ENCODE results near the gene LGALS7B.
"Not testable (repeated sequence)": the region's sequence is repeated elsewhere in the genome, so short reads cannot be mapped to it uniquely, and the experiment has no call there.

The LGALS7B gene

GRCh38 chr19:38788478-38789243 is at the start of gene LGALS7B:
Gene LGALS7B (plus strand): TSS chr19:38789200. CDS start chr19:38789227, 27 bp downstream.
- no peak for DNase-seq (ENCODE audit: low read depth in 3 of 3)

DNA sequence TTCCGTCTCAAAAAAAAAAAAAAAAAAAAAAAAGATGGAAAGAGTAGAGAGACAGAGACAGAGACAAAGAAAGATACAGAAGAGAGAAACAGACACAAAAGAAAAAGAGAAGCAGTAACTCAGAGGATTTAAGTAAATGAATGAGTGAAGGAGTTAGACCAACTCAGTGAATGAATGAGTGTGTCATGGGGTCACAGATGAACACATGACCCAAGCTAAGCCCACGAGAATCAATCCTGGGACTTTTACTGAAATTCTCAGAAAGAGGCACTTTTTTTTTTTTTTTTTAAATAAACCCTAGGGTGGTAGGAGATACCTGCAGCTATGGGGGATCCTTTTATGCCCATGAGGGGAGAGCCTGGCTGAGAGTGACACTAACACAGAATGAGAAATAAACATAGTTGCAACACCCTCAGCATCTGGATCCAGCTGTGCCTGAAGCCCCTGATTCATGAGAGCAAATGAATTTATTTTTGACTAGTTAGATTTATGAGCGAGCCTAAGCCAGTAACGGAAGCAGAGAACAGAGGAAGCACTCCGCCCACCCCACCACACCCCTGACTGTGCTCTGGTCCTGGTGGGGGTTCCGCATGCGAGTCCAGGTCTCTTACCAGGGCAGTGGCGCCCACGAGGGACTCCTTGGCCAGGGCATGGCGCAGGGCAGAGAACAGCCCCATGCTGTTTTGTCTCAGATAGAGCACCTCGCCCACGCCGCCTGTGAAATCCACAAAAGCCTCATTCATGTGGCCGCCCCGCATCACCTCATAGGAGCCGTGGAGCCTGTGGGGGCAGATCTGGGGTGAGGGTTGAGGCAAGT is 49.4 kb upstream of the LGALS7B start:
- DNase-seq (ENCODE audit: low read depth in 3 of 3), result no peak

DNA sequence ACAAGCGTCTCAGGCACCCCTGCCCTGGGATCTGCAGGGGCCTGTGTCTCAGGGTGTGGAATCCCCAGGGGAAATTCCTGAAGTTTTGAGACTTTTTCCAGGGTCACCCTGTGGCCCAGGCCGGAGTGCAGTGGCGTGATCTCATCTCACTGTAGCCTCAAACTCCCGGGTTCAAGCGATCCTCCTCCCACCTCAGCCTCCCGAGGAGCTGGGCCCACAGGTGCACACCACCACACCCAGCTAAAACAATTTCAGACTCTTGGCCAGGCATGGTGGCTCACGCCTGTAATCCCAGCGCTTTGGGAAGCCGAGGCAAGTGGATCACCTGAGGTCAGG is 48.8 kb upstream of the LGALS7B start:
- no peak for DNase-seq (ENCODE audit: low read depth in 3 of 3)

DNA sequence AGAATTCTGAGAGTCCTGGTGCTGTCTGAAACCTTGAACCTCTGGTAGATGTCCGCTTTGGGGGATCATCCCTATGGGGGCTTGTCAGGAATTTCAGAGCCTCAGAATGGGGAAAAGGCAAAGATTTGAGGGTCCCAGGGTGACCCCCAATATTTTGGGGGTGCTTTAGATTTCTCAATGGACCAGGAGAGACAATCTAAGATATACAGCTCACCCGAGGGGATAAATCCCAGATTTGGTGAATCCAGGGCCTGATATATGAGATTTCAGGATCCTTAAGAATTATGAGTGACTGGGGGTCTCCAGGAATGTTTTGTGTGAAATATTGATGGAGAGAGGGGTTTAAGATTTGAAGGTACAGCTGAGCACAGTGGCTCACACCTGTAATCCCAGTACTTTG is 48.1 kb upstream of the LGALS7B start:
- DNase-seq (ENCODE audit: low read depth in 3 of 3), result no peak

GRCh38 chr19:38741670-38742069 is 47.3 kb upstream of the LGALS7B start:
- DNase-seq (ENCODE audit: low read depth in 3 of 3), result no peak

GRCh38 chr19:38742296-38742695 is 46.7 kb upstream of the LGALS7B start:
- DNase-seq (ENCODE audit: low read depth in 3 of 3), result no peak

GRCh38 chr19:38742906-38743305 is 46.1 kb upstream of the LGALS7B start:
- DNase-seq (ENCODE audit: low read depth in 3 of 3), result no peak

GRCh38 chr19:38743394-38744297 is 45.4 kb upstream of the LGALS7B start:
- no peak for DNase-seq (ENCODE audit: low read depth in 3 of 3)

- DNase-seq (ENCODE audit: low read depth in 3 of 3), result no peak
These were observed 44.7 kb upstream of the LGALS7B start, which contains the start of gene CAPN12 for GRCh38 chr19:38744298-38744681. Gene CAPN12 (minus strand): TSS chr19:38744474. CDS start chr19:38744165, 309 bp downstream.

DNA sequence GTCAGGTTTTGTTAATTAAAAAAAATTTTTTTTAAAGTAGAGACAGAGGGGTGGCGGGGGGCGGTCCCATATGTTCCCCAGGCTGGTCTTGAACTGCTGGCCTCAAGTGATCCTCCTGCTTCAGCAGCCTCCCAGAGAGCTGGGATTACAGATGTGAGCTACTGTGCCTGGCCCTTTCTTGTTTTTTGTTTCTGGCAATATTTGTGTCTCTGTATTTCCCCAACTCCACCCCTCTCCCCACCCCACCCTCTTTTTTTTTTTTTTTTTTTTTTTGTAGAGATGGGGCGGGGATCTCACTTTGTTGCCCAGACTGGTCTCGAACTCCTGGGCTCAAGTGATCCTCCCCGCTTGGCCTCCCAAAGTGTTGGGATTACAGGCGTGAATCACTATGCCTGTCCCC is 44.1 kb upstream of the LGALS7B start:
- no peak for DNase-seq (ENCODE audit: low read depth in 3 of 3)

DNA sequence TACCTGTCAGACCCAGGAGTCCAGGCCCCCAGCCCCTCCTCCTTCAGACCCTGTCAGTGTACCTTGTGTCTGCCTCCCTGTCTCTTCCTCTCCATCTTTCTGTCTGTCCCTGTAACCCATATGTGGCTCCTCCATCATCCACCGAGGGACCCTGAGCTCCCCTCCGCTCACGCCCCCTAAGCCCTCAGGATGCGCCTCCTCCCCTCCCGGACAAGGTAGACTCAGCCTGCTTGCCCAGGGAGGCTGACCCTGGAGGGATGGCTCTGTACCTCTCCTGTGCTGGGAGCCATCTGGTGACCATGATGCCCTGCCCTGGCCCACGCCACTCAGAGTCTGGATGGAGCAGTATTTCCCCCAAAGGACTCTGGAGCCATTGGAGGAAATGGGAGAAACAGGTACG is 43.7 kb upstream of the LGALS7B start:
- DNase-seq (ENCODE audit: low read depth in 3 of 3), result no peak

DNA sequence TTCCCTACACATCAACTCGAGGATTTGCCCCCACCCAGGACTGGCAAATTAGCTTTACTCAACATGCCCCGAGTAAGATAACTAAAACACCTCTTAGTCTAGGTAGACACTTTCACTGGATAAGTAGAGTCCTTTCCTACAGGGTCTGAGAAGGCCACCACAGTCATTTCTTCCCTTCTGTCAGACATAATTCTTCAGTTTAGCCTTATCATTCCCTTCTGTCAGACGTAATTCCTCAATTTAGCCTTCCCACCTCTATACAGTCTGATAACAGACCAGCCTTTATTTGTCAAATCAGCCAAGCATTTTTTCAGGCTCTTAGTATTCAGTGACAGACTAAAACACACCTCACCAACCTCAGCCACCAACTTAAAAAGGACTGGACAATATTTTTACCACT is 35.2 kb upstream of the LGALS7B start:
- DNase-seq (ENCODE audit: low read depth in 3 of 3), result not testable (repeated sequence)

DNA sequence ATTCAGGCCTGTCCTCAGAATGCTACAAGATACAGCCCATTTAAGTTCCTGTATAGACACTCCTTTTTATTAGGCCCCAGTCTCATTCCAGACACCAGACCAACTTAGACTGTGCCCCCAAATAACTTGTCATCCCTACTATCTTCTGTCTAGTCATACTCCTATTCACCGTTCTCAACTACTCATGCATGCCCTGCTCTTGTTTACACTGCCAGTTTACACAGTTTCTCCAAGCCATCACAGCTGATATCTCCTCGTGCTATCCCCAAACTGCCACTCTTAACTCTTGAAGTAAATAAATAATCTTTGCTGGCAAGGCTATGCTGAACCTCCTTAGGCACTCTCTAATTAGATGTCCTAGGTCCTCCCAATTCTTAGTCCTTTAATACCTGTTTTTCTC is 34.8 kb upstream of the LGALS7B start:
- DNase-seq (ENCODE audit: low read depth in 3 of 3), result not testable (repeated sequence)

GRCh38 chr19:38759590-38760003 is 29.4 kb upstream of the LGALS7B start:
- no peak for DNase-seq (ENCODE audit: low read depth in 3 of 3)

DNA sequence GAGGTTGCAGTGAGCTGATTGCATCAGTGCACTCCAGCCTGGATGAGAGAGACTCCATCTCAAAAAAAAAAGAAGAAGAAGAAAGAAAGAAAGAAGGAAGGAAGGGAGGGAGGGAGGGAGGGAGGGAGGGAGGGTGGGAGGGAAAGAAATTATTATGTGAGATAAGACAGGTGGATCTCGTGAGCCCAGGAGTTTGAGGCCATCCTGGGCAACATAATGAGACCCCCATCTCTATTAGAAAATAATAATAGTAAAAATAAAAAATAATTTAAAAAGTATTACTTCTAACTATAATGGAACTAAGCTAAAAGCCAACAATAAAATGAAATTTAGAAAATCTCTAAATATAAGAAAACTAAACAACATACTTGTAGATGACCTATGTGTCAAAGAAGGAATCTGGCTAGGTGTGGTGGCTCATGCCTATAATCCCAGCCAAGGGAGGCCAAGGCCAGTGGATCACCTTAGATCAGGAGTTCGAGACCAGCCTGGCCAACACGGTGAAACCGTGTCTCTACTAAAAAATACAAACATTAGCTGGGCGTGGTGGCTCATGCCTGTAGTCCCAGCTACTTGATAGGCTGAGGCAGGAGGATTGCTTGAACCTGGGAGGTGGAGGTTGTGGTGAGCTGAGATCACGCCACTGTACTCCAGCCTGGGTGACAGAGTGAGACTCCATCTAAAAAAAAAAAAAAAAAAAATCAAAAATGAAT is 28.0 kb upstream of the LGALS7B start:
- not testable (repeated sequence) for DNase-seq (ENCODE audit: low read depth in 3 of 3)

DNA sequence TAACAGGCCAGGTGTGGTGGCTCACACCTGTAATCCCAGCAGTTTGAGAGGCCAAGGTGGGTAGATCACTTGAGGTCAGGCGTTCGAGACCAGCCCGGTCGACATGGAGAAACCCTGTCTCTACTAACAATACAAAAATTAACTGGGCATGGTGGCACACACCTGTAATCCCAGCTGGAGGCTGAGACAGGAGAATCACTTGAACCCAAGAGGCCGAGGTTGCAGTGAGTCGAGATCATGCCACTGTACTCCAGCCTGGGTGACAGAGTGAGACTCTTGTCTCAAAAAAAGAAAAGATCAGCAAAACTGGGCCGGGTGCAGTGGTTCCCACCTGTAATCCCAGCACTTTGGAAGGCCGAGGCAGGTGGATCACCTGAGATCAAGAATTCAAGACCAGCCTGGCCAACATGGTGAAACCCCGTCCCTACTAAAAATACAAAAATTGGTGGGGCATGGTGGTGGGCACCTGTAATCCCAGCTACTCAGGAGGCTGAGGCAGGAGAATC is 27.1 kb upstream of the LGALS7B start:
- not testable (repeated sequence) for DNase-seq (ENCODE audit: low read depth in 3 of 3)

- no peak for DNase-seq (ENCODE audit: low read depth in 3 of 3)
These were observed 25.2 kb upstream of the LGALS7B start for GRCh38 chr19:38763795-38764220.

GRCh38 chr19:38765214-38765613 is 23.8 kb upstream of the LGALS7B start:
- DNase-seq (ENCODE audit: low read depth in 3 of 3), result no peak

GRCh38 chr19:38766276-38767047 is 22.5 kb upstream of the LGALS7B start:
- DNase-seq (ENCODE audit: low read depth in 3 of 3), result no peak

DNA sequence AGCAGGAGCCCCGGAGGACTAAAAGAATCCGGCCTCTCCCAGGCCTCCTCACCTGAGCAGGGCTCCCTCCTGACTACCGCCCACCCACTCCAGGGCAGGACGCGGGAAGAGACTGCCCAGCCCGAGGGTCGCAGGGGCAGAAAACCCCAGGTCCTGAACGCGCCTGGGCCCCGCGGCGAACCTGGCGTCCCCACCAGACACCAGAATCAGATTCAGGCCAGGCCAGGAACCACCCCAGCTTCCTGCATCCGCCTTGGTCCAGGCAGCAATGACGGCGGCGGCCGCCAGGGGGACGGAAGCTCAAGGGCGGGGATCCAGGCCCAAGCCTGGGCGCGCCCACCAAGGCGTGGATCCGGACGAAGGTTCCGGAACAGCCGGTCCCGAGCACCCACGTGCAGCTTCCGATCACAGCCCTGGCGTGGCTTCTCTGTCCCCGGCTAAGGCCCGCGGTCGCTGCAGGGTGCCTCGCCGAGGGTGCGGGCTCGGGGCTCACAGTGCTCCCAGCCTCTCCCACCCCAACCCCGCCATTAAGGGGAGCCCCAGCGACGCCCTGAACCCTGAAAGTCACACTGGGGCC is 19.3 kb upstream of the LGALS7B start:
- peak; percentile 78 to 82 (median 79) for DNase-seq (ENCODE audit: low read depth in 3 of 3)
